GM21737 (cell line): ENCODE measurements around the gene RTRAF.

ENCODE experiments used
- ATAC-seq: cut with Tn5 transposase; IDR thresholded peaks from one replicate; pipeline ENCODE4 v1.9.1; 2021; ENCODE audit warnings: mild to moderate bottlenecking, moderate library complexity; ENCODE audit not compliant: unreplicated experiment

RTRAF gene

DNA sequence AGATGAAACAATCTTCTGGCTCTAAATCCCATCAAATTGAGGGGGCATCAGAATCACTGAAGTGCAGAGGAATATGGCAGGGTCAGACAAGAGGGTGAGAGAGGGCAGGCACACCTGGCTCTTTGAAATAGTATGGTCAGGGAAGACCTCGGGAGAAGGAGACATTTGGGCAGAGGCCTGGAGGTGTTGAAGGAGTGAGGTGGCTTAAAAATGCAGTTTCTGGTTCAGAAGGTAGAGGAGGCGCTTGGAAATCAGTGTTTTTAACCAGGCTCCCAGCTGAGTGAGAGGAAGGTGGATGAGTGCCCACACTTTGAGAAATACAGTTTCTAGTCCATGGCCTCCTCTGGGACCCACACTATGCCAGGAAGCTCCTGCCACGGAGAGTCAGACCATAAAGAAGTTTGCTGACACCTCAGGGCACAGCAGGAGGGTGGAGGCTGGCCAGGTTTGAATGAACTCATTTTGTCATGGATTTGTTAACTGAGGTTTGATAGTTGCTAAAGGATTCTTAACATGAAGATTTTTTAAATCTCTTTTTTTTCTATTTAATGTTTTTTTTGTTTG, 59.4 kb downstream of the RTRAF start:
- ATAC-seq: no peak

DNA sequence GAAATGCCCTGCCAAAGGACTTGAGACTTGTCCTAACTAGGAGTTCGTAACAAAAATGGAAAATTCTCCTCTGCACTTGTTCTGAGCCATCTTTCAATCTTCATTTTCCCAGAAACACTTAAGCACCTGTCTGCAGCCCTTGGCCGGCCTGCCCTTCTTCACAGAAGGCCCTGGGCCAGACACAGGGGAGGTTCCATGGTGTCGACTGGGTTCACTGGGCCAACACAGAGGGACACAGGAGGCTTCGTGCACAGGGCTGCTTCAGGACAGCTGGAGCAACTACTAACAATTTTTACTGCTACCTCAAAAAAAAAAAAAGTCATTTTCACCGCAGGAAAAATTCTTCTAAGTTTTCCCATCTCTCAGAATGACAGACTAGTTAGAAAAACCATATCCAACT, 59.9 kb downstream of the RTRAF start:
- ATAC-seq: no peak

DNA sequence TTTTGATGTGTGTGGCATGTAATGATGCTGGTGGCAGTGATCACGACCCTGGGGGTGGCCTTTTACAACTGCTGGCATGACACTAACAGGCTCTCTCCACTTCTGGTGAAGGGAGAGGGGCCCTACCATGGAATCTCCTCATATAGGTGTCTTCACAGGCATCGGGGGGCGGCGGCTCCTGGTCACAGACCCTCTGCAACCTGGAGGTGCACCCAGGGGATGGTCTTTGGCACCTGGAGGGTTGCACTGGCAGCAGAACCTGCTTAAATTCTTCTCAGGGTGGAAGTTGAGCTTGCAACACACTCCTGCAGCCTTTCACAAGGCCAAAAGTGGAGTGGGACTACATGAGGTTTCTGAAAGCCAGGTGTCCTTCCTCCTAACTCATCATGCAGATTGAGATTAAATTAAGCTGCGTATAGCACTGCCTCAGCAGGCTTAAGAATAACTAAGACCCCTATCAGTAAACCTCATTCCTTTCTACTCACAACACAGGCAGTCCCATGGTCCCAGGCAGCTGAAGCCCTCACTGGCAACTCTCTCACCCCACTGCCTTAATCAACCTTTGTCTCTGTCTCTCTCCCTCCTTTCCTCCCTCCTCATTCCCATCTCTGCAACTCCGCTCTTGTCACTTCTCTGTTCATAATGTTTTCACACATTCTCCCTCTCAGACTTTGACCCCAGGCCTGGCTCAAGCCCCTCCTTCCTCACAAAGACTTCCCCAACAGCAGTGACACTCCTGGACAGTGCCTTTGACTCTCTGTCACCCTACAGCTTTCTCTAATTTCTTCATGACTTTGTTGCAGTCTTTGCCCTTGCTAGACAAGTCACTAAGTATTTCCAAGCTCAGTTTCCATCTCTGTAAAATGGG, 60.6 kb downstream of the RTRAF start:
- no peak for ATAC-seq

DNA sequence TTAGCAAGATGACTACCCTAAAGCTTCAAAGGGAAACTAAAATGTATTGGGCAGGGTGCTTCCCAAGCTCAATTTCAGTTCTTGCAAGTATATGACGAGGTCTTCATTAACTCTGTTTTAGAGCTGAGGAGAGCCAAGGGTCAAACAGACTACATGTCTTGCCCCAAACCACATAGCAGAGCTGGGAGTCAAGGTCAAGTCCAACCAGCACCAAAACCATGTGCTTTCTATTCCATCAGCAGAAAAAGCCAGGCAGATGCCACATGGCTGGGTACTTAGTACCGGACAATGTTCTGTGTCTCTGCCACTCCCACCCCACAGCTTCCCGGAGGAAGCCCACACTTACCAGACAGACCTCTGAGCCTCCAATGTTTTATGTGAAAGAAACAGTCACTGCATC, 61.9 kb downstream of the RTRAF start:
- ATAC-seq: no peak

DNA sequence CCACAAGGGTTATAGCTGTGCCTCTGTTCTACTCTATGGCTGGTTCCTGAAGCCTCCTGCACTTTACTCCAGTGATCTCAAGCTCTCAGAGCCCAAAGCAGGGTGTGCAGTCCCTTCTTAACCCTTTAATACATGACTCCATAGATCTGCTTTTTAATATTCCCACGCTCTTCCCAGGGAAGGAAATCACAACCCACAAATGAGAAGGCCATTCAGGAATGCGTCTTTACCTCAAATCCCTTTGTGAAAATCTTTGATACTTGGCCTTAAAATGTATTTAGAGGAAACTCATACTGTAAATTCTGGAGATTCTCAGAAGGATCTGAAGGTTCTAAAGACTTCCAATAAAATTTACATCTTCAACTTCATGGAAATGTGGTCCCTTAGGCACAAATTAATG, 62.5 kb downstream of the RTRAF start:
- no peak for ATAC-seq

DNA sequence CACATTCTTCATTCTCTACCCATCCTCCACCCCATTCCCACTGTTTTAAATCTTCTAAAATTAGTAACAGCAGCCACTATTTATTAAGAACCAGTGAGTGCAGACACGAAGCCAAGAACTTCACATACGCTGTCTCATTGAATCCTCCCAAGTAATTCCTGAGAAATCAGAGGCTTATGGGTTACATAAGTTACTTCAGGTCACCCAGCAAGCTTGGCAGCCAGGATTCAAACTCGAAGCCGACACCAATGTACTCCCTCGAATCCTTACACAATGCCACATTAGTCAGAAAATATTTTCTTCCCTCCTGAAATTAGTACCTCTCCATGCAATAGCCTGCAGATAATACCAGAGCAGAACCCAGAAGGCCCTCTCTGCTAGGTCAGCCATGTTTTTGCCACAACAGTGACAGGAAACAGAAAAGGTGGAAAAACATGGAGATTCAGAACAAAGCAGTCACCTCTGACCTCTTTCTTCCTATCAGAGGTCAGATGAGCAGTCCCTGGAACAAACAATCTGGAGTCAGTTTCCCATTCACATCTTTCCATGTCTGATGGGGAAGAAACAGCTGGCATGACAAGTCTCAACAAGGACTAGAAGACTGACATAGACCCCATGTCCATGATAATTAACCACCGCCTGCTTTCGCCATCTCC, 63.1 kb downstream of the RTRAF start:
- ATAC-seq: no peak

DNA sequence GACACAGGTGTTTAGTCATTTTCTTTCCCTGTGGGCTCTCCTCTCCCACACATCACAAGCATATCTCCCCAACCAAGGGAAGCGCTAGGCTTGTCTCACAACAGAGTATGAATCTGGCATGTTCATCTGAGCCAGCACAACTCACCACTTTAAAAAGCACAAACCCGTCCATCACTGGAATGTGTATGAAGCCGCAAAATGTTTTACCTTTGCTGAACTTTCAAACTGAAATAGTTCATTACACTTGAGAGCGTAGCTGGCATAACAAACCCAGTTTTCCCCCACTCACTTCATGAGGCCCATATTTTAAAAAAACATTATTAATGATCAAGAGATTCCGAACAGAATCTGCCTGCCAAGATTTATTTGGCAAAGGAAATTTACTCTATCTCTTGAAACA, 63.7 kb downstream of the RTRAF start:
- no peak for ATAC-seq

DNA sequence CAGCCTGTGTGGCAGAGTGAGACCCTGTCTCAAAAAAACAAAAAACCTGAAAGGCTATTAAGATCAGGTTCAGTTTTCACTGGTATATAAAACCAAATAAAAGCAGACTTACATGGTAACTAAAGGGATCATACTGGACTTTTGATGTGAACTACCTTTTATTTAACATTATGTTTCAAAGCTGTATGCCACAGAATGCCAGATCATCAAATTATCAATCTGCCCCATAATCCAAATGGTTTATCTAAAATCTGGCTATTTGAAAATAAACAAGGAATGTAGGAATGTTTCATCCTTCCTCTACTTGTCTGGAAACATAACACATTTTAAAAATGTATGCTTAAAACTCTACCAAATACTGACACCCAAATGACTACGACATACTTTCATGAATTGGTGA, 65.3 kb downstream of the RTRAF start:
- ATAC-seq: no peak

DNA sequence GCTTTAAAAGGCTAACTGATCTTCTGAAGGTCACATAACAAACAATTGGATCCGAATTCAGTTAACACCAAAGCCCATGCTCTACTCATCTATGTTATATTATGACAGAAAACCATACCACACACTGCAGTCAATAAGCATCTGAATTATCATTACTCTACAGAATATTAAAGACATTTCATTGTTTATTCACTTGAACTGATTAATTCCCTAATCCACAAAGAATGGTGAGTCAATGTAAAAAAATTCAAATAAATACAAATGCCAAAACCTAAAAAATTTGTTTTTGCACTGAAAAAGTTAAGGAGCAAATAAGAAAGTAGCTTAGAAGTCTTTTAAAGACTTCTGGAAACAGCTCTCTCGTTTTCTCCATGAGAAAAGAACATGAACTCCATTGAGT, 65.8 kb downstream of the RTRAF start:
- ATAC-seq: no peak

DNA sequence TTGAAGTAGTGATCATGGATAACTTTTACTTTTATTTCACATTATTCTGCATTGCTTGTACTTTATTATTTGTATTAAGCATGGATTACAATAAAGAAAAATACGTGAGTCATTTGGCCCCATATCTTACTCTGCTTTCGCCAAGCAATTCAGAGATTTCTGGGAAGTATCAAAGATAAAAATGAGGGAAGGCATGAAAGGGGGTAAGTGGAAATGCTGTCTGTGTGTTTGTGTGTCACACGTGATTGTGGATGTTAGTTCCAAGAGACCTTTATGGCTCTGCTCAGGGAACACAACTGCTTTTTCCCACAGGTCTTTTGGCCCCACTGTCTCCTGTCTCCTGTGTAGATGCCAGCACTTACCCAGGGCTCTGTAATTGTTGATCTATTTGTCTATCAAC, 69.0 kb downstream of the RTRAF start:
- ATAC-seq: no peak

DNA sequence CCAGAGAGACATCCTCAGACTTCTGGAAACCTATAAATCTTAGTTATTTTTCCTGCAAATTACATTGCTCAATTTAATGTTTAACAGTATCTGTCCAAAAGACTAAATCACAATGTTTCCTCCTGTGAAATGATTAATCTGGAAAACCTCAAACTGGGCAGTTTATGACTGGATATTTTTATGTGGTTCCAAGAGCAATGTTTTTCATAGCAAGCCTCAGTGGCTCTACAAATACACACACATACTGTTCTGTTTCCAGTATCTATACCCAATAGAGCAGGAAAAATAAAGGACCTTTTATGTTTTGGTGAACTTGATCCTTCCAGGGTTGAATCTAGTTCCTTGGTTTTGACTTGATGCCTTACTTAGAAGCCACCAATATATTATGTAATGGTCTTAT, 70.3 kb downstream of the RTRAF start:
- ATAC-seq: no peak

DNA sequence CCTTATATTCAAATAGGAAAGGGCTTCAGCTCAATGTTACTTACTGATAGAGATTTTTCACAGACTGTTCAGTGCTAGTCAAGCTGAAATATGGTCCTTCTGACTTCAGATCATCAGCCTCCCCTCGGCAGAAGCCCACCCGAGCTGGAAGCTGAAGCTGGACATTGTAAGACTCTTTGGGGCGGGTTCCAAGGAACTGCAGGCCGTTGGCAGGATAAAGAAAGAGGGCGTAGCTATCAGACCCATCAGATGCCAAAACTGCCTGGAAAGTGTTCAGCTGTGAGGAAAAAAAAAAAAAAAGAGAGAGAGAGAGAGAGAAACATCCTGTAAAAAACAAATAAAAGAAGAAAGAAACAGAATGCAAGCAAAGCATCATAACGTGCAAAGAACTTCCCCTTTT, 70.7 kb downstream of the RTRAF start:
- ATAC-seq: no peak
